ENCODE results near the gene RER1.

RER1 gene

DNA sequence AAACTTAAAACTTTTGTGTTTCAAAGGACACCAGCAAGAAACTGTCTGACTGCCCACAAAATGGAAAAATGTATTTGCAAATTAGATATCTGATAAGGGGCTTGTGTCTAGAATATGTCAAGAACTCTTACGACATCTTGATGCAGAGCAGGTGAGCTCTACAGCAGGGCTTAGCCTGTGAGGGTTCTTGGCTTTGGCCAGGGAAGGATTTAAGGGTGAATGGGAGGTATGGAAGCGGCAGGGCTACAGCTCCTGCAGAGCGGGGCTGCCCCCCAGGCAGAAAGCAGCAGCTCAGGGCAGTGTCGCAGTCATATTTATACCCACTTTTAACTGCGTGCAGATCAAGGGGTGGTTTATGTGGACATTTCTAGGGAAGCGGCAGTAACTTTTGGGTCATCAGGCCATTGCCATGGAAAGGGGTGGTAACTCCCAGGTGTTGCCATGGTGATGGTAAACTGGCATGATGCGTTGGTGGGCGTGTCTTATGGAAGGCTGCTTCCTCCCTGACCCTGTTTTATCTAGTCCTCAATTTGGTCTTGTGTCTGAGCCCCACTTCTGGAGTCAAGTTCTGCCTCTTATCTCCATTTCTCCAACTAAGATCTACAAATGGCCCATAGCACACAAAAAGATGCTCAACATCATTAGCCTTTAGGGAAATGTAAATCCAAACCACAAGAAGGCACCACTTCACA, 23.4 kb upstream of the RER1 start:
- no peaks in the 10 kb centered on the region for H3K9me3 ChIP-seq (ENCODE audit: severe bottlenecking)
- no peaks in the 10 kb centered on the region; the same call in 1 of the 2 replicates for H3K36me3 ChIP-seq
- no peak overlapping the region for H3K4me3 ChIP-seq (ENCODE audit: low read depth, low read length)
- no peak overlapping the region for H3K27ac ChIP-seq
- no peaks in the 10 kb centered on the region for H3K27me3 ChIP-seq (ENCODE audit: insufficient read depth, low read depth, severe bottlenecking)
- TF ChIP-seq, protein P1, sequence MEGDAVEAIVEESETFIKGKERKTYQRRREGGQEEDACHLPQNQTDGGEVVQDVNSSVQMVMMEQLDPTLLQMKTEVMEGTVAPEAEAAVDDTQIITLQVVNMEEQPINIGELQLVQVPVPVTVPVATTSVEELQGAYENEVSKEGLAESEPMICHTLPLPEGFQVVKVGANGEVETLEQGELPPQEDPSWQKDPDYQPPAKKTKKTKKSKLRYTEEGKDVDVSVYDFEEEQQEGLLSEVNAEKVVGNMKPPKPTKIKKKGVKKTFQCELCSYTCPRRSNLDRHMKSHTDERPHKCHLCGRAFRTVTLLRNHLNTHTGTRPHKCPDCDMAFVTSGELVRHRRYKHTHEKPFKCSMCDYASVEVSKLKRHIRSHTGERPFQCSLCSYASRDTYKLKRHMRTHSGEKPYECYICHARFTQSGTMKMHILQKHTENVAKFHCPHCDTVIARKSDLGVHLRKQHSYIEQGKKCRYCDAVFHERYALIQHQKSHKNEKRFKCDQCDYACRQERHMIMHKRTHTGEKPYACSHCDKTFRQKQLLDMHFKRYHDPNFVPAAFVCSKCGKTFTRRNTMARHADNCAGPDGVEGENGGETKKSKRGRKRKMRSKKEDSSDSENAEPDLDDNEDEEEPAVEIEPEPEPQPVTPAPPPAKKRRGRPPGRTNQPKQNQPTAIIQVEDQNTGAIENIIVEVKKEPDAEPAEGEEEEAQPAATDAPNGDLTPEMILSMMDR (IDR thresholded peaks at IDR 0.05; ENCODE audit: low read depth, low read length) = no peak
- no peak for DNase-seq

DNA sequence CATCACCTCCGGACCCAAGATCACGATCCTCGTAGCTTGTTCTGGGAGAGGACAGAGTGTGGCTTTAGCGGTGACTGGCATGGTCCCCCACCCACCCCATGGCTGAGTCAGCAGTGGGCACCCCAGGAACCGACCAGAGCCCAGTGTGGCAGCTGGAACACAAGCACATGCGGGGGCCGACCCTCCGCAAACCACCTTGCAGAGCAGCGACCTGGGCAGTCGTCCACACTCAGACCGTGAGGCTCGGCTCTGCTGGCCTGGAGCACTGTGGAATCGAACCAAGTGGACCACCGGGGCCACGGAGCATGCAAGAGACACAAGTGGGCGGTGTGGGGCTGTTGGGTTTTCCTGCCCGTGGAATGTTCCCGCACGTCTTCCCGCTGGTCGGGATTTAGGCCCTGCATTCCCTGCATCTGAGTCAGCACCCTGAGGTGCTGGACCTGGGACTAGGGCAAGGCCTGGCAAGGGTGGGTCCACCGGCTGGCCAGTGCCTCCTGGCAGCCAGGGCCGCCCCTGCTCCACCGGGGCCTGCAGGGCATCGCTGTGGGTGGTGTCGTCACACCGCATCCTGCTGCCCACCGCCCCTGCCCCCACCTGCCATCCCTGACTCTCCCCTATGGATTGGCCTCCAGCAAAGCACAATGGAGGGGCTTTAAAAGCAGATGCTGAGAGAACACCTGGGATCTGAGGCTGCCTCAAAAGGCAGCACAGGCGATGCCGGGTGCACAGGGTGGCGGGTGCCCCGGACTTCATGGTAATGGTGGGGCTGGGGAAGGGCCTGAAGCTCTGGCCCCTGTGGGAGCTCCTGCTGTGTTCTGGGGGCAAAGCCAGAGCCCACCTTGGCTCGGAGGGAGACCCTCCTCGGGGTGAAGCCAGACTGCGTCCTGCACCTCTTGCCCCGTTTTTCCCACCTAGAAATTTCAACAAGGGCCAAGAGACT, 18.8 kb upstream of the RER1 start:
- H3K27me3 ChIP-seq (ENCODE audit: insufficient read depth, low read depth, severe bottlenecking) = no peaks in the 10 kb centered on the region
- H3K4me3 ChIP-seq (ENCODE audit: low read depth, low read length) = no peak overlapping the region

GRCh38 chr1:2373551-2374251, 17.9 kb upstream of the RER1 start:
- no peaks in the 10 kb centered on the region; the same call in 1 of the 2 replicates for H3K36me3 ChIP-seq
- DNase-seq = peak; percentile 5
- TF ChIP-seq, protein P1 (IDR thresholded peaks at IDR 0.05; ENCODE audit: low read depth, low read length) = peak; percentile 35; the same call in 1 of the 2 replicates
- no peak overlapping the region for H3K4me3 ChIP-seq (ENCODE audit: low read depth, low read length)
- H3K27me3 ChIP-seq (ENCODE audit: insufficient read depth, low read depth, severe bottlenecking) = no peaks in the 10 kb centered on the region
- no peak overlapping the region for H3K27ac ChIP-seq
- no peaks in the 10 kb centered on the region for H3K9me3 ChIP-seq (ENCODE audit: severe bottlenecking)

More for the DNA sequence above, 18.8 kb upstream of the RER1 start:
- DNase-seq = no peak
- Histone ChIP-seq H3K27ac (no peak overlapping the region), H3K9me3 (ENCODE audit: severe bottlenecking) (no peaks in the 10 kb centered on the region), H3K36me3 (no peaks in the 10 kb centered on the region; the same call in 1 of the 2 replicates)
- TF ChIP-seq, protein P1 (IDR thresholded peaks at IDR 0.05; ENCODE audit: low read depth, low read length) = no peak

DNA sequence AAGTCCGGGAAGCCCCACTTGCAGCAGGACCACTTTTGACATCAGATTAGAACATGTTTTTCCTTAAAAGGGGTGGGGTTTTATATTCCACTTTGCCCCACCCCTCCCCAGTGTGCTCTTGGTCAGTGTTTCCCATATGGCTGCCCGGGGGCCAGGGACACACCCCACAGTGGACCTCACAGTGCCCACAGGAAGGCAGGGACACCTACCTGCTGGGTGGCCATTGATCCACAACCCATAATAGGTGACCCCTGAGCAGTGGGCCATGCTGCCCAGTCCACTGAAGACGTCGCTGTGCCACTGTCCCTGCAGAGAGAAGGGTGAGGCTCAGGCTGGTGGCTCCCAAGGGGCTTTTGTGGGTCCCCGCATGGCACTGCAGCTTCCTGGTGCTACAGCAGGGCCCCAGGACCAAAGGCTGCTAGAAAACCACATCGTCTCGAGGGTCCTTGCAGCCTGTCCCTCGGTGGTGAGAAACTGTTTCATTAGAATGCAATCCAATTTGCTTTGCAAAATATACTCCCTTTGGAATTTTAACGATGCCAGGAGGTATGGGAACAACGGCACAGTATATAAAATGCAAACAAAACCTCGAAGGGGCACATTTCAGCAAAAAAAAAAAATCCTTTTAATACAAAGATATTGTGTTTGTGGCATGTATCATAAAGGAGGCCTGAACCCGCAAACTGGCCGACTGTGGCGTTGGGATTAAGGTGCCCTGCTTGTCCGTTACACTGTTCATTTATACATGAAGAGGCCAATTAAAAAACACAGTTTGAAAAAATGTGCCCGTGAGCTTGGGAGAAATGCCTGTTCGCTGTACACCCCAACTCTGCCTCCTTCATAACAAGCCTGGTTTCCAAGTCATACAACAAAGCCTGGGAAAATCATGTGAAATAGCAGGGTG, 17.1 kb upstream of the RER1 start:
- Histone ChIP-seq H3K27ac (no peak overlapping the region), H3K4me3 (ENCODE audit: low read depth, low read length) (no peak overlapping the region), H3K9me3 (ENCODE audit: severe bottlenecking) (no peaks in the 10 kb centered on the region), H3K27me3 (ENCODE audit: insufficient read depth, low read depth, severe bottlenecking) (no peaks in the 10 kb centered on the region), H3K36me3 (no peaks in the 10 kb centered on the region; the same call in 1 of the 2 replicates)
- TF ChIP-seq, protein P1 (IDR thresholded peaks at IDR 0.05; ENCODE audit: low read depth, low read length) = no peak
- no peak for DNase-seq

Data from WERI-Rb-1 (cell line).